T47D (cell line): ENCODE measurements around the gene ZDHHC12.

Experiments used
- DNase-seq, 2 experiments: peaks; one replicate each; pipeline versions ENCODE4 v3.0.0 to v3.0.0-alpha.2; 2011 to 2012; ENCODE audit warnings: low read depth in 1 of 2, low spot score in 1 of 2
- JUND ChIP-seq: IDR thresholded peaks from 2 replicates; pipeline ENCODE4 v1.6.1; 2012; ENCODE audit warnings: low read depth
- in situ Hi-C: cut with HindIII; loops from 2 replicates; pipeline ENCODE4 v1.10.0; 2016; ENCODE audit warnings: low sequenced_read_pairs, low pct_unique_long_range_greater_than_20kb

Gene ZDHHC12

DNA sequence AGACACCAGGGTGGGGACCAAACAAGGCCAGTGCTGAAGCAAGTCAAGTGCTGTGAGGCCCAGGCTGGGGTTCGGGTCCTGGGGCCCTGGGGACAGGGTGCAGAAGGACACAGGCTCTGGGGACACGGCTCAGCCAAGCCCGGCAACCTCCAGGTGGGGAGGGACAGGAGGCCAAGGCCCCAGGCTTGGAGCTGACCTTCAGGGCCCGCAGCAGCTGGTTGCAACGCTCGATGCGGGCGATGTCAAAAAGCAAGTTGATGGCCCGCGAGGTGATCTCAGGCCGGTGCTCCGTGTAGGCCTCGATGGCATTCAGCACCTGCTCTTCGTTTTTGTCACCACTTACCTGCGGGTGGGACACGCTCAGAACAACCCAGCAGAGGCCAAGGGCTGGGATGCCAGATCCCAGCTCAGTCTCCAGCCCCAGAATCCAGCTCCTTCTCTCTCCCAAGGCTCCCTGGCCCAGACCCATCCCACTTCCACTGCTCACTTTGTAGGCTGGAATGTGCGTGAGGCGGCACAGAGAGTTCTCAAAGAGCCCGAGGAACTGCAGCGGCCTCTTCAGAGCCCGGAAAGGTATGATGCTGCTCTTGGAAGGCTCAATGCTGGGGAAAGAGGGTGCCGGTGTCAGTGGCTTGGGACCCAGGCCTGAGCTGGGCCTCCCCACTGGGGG, 27.1 kb upstream of the ZDHHC12 start:
- DNase-seq, result no peak
- in situ Hi-C loops, result no loop called here
- no peak for TF ChIP-seq JUND

DNA sequence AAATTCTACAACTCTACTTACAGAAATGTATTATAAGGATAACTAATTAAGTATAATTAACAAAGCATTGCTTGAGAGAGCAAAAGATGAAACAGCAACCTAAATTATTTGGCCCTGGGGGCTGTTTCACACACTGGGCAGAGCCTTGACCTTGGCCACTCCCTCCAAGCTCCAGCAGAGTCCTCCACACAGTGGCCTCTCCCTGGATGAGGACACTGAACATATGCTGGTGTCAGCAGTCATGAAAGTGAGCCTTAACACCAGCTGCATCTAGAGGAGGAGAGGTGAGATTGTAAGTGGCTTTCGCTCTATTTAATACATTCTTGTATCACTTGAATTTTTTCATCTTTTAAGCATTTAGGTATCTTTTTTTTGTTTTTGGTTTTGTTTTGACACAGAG, 23.3 kb upstream of the ZDHHC12 start:
- no peak for TF ChIP-seq JUND
- in situ Hi-C loops, result no loop called here
- DNase-seq, result no peak

DNA sequence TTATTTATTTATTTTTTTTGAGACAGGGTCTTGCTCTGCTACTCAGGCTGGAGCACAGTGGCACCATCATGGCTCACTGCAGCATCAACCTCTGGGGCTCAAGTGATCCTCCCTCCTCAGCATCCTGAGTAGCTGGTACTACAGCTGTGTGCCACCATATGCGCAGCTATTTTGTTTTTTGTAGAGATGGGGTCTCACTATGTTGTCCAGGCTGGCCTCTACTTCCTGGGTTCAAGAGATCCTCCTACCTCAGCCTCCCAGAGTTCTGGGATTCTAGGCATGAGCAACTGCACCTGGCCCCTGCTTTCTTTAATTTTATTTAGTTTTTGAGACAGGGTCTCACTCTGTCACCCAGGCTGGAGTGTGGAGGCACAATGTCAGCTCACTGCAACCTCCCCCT, 19.5 kb upstream of the ZDHHC12 start:
- in situ Hi-C loops, result no loop called here
- no peak for TF ChIP-seq JUND
- DNase-seq, result no peak

DNA sequence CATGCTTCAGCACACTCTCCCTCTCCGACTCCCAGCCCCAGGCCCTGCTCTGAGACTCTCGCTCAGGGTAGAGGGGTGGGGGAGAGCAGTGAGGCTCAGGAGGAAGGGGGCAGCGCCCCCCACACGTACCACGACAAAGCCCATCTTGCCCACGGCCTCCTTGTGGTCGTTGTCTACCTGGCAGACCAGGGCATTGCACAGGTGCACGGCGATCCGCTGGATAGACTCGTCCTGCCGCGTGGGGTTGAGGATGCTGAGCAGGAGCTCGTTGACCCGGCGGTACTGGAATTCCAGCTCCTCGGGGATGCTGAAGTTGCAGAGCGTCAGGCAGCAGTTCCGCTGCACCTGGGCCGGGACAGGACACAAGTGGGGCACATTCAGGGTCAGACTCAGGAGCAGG, 18.5 kb upstream of the ZDHHC12 start:
- no peak for TF ChIP-seq JUND
- peak in 1 of 2 experiments; percentile 24 for DNase-seq
- in situ Hi-C loops, result no loop called here

DNA sequence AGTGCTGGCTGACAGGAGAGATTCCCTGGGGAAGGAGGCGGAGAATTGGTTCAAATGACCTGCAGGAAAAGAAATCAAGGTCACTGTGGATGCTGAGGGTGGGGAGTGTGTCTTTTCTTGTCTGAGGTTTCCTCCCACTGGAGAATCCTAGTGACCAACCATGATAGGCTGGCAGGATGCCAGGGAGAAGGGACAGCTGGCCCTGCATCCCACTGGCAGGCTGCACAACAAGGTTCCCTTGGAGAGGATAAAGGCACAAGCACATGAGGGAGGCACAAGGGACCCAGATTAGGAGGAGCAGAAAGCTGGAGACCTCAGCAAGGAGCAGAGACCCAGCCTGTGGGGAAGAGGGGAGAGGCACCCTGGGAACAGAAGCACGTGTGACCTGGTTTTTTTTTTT, 11.4 kb upstream of the ZDHHC12 start:
- in situ Hi-C loops, result no loop called here
- TF ChIP-seq JUND, result no peak
- no peak for DNase-seq

DNA sequence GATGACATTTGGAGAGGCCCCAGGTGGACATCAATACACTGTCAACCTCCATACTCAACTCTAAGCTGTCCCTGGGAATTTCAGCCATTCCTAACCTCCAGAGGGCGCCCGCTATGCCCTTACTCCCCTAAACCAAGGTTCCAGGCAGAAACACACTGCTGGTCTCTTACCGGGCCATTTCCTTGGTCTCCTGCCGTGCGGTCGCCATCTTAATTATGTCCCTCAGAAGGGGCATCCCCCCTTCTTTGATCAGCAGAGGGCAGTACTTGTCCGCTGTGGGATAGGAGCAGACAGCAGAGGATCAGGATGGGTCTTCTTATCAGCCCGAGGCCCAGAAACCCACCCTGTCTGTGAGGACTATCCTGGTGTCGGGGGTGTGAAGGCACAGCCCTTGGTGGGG, 9.3 kb upstream of the ZDHHC12 start:
- TF ChIP-seq JUND, result no peak
- peak; percentile 82 to 94 for DNase-seq
- in situ Hi-C loops, result no loop called here

DNA sequence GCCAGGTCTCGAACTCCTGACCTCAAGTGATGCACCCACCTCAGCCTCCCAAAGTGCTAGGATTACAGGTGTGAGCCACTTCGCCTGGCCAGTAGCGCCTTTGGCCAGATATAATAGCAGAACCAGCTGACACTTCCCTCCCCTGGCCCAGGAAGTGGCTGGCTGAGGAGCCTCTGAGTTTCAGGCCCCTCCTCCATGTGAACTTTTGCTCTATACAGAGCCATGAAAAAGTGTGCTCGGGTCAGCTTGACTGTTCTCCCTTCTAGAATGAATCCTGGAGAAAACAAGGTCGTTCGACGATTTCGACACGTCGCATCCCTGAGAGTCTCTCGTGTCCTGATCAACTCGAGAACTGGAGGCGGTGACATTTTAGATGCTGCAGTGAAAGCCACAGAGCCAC, 8.6 kb upstream of the ZDHHC12 start:
- DNase-seq, result no peak
- no peak for TF ChIP-seq JUND
- in situ Hi-C loops, result no loop called here

DNA sequence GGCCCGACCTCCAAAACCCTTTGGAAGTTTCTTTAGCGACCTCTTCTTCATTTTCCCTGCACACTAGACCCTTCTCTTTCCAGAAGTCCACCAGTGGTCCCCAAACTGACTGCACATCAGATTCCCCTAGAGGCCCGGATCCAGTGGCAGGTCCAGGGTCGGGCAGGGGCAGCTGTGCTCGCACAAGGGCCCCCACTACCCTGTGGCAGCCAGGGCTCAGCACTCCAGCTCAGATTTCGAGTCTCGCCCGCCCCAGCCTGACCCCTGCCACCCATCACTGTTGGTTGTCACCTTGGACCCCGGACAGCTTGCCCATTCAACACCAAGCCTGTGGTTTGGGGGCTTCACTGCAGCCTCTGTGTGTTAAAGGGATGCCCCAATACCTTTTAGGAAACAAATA, 7.8 kb upstream of the ZDHHC12 start:
- no peak for DNase-seq
- in situ Hi-C loops, result no loop called here
- TF ChIP-seq JUND, result no peak

DNA sequence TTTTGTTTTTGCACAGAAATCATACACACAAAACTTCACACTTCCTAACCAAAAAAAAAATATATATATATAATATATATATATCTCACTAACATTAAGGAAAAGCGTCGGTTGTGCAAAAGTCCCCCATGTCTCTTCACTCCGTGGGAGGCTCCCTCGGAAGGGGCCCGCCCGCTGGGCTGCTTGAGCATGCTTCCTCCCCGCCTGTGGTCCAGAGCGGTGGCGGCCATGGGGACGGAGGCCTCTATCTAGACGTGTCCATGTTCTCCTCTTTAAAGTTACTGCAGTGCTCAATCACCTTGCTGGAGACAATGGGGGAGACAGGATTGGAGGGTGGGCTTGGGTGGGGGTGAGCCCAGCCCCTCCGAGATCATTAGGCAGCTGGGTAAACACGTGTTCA, 7.2 kb upstream of the ZDHHC12 start:
- no peak for TF ChIP-seq JUND
- in situ Hi-C loops, result no loop called here
- no peak for DNase-seq

DNA sequence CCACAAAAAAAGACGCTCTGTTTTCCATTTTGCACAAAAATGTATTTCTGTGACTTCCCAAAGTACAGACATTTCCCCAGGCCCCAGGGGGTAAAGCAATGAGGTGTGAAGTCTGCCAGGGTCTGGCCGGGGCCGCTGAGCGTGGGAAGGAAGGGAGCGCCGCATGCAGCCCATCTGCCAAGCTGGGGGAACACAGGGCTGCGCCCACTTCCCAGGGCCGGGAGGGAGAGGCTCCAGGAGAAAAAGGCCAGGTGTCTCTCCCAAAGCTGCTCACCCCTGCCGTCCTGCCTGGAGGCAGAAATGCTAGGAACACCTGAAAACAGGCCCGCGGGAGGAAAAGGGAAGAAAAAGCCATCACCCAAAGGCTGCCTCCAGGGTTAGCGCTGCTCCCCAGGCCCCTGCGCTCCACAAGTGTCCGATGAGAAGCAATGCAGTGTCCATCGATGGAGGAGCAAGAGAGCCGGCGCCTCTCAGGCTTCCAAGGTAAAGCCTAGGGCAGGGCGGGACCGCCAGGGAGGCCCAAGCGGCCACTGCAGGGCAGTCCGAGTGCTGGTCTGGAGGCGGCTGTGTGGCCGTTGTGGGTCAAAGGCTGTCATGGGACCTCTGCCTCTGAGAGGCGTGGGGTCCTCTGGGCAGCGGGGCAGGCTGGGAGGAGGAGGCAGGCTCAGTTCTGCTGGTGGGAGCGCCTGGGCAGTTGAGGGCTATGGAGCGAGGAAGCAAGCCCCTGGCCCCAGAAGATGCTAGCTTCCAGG, 6.0 kb upstream of the ZDHHC12 start:
- in situ Hi-C loops, result no loop called here
- no peak for TF ChIP-seq JUND
- no peak for DNase-seq

DNA sequence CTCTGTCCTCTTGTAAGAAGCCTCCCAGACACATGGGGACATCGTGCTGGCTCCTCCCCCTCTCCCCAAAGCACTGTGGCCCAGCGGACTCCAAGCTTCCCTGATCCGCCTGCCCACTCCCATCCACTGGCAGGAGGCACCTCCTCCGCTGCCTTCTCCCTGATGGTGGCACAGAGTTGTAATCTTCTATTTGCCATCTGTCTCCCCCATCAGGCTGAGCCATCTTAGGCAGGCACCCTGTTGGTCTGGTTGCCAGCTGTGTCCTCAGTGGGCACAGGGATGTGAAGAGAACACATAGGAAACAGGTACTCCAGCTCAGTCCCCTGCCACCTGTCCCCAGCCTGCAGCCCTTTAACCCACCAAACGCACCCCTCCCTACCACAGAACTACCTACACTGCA, 5.4 kb upstream of the ZDHHC12 start:
- TF ChIP-seq JUND, result no peak
- in situ Hi-C loops, result no loop called here
- DNase-seq, result no peak

DNA sequence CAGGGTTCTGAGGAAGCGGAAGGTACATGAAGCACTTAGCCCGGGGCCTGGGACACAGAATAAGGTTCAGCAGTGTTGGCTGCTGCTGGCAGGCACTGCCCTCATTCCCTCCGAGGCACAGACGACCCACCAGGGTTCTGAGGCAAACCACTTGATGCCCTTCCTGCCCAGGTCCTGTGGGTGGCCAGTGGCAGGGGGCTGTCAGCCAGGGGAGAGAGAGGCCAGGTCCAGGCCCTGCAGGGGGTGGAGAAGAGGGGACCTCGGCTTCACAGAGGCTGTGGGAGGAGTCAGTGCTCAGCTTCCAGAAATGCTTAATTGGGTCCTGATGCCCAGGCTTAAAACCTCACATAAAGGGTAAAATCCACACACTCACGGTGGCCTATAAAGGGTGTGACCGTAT, 4.4 kb upstream of the ZDHHC12 start:
- no peak for TF ChIP-seq JUND
- no peak for DNase-seq
- in situ Hi-C loops, result no loop called here

DNA sequence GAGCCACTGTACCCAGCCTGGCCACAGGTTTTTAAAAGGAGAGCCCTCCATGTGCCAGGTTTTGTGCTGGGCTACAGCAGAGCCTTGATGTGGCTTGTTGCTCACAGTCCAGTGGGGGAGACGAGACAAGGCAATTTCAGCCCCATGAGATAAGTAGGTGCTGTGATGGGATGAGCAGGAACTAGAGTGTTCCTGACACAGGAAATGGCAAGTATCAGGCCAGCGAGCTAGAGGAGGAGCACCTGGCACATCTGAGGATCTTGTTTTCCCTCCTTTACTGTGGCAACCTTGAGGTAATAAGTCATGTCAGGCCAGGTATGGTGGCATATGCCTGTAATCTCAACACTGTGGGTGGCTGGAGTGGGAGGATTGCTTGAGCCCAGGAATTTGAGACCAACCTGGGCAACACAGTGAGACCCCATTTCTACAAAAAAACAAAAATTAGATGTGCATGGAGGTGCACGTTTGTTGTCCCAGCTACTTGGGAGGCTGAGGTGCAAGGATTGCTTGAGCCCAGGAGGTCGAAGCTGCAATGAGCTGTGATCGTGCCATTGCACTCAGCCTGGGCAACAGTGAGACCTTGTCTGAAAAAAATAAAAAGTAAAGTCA, 3.8 kb upstream of the ZDHHC12 start:
- no peak for TF ChIP-seq JUND
- no peak for DNase-seq
- in situ Hi-C loops, result no loop called here
